Measurements from ENCODE around the gene ACYP2.

DNA sequence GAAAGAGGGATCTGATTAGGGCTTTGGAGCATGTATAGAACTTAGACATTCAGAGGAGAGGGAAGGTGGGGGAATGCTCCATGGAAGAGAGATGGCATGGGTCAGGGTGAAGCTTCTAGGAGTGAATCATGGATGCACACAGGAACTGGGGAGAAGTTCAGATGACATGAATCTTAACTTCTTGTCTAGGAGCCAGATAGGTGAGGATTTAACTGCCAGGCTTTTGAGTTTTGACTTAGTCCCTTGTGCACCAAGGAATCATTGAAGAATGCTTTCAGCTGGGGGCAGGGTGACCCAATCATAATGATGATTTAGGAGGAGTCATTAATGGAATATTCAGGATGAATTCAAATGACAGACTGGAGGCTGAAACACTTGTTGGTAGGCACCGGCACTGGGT lies 48.7 kb downstream of the ACYP2 start:
- TF ChIP-seq EZH2 (IDR thresholded peaks at IDR 0.05; ENCODE audit: insufficient read depth, poor library complexity, severe bottlenecking) (no peak), EZH2phosphoT487 (IDR thresholded peaks at IDR 0.05; ENCODE audit: insufficient read depth, low read depth) (no peak)

Measured in GM23248 (cell line).